ENCODE data around the gene CDX2.

- TF ChIP-seq CTCF (IDR thresholded peaks at IDR 0.05; ENCODE audit: insufficient read depth, low read length) = no peak
- no peak for TF ChIP-seq GABPA (IDR thresholded peaks at IDR 0.05; ENCODE audit: low read depth)
- TF ChIP-seq POLR2AphosphoS5 (IDR thresholded peaks at IDR 0.05; ENCODE audit: low read depth) = no peak
- TF ChIP-seq REST (IDR thresholded peaks at IDR 0.05; ENCODE audit: insufficient replicate concordance, low read depth) = no peak
These were observed 616 bp downstream of the CDX2 start for GRCh38 chr13:27968316-27969081.
